Neural cell (in vitro differentiated cells): ENCODE data around the gene ZMAT5. TPM values are rescaled to one million over a fixed set of nuclear protein-coding genes. Genes with fewer than 3 reads are reported as not detected.

Experiments
- H2AFZ ChIP-seq: fragments of 200-600, 300-800 bp; sonication (generic), shearing (Covaris generic); 2 replicates; pipeline ENCODE4 v1.6.0; 2014; ENCODE audit warnings: low read depth, mild to moderate bottlenecking, antibody characterized with exemption, low read length, moderate library complexity
- H3F3A ChIP-seq: fragments of 200-600 bp; shearing (Covaris generic); 2 replicates; pipeline ENCODE4 v1.6.1; 2016; ENCODE audit warnings: mild to moderate bottlenecking, moderate library complexity, mixed read lengths, antibody characterized with exemption, low read length; ENCODE audit not compliant: insufficient read depth, poor library complexity, severe bottlenecking
- H3K27ac ChIP-seq: fragments of 200-600, 300-800 bp; sonication (generic), shearing (Covaris generic); 2 replicates; pipeline ENCODE4 v1.5.1; 2014; ENCODE audit warnings: mild to moderate bottlenecking, low read length, moderate library complexity
- H3K27me3 ChIP-seq: fragments of 300-800, 200-600 bp; sonication (generic), shearing (Covaris generic); 2 replicates; pipeline ENCODE4 v1.6.0; 2014; ENCODE audit warnings: mild to moderate bottlenecking, low read depth, low read length, moderate library complexity; ENCODE audit not compliant: insufficient read depth
- H3K36me3 ChIP-seq: fragments of 300-800, 200-600 bp; sonication (generic), shearing (Covaris generic); 2 replicates; pipeline ENCODE4 v1.5.1; 2014; ENCODE audit warnings: mild to moderate bottlenecking, antibody characterized with exemption, low read length, moderate library complexity; ENCODE audit not compliant: insufficient read depth
- H3K4me2 ChIP-seq: fragments of 300-800, 200-600 bp; sonication (generic), shearing (Covaris generic); 2 replicates; pipeline ENCODE4 v1.6.0; 2014; ENCODE audit warnings: mild to moderate bottlenecking, low read length
- H3K4me3 ChIP-seq: fragments of 300-800, 200-600 bp; sonication (generic), shearing (Covaris generic); 2 replicates; pipeline ENCODE4 v1.5.1; 2014; ENCODE audit warnings: mild to moderate bottlenecking, low read length, moderate library complexity
- H3K79me2 ChIP-seq: fragments of 200-600 bp; shearing (Covaris generic); replicated peaks from 2 replicates; pipeline ENCODE4 v1.6.0; 2014; ENCODE audit warnings: mild to moderate bottlenecking, low read length, moderate library complexity; ENCODE audit not compliant: insufficient read depth
- H3K9ac ChIP-seq: fragments of 300-800, 200-600 bp; sonication (generic), shearing (Covaris generic); 2 replicates; pipeline ENCODE4 v1.6.1; 2016; ENCODE audit warnings: mild to moderate bottlenecking, low read length, mixed read lengths
- H3K9me2 ChIP-seq: fragments of 200-600 bp; shearing (Covaris generic); 2 replicates; pipeline ENCODE4 v1.6.1; 2016; ENCODE audit warnings: mild to moderate bottlenecking, low read length, mixed read lengths; ENCODE audit not compliant: insufficient read depth
- H3K9me3 ChIP-seq: fragments of 200-600, 300-800 bp; sonication (generic), shearing (Covaris generic); 2 replicates; pipeline ENCODE4 v1.6.1; 2016; ENCODE audit warnings: mild to moderate bottlenecking, mixed run types, low read length, moderate library complexity, mixed read lengths
- H4K20me1 ChIP-seq: fragments of 200-600 bp; shearing (Covaris generic); 2 replicates; pipeline ENCODE4 v1.6.1; 2016; ENCODE audit warnings: mild to moderate bottlenecking, mixed run types; ENCODE audit not compliant: insufficient read depth
- EP300 ChIP-seq: fragments of 450-650 bp; conservative IDR thresholded peaks from 2 replicates; pipeline ENCODE4 v1.6.1; 2014; ENCODE audit warnings: antibody characterized with exemption, mild to moderate bottlenecking, moderate library complexity; ENCODE audit not compliant: poor library complexity, severe bottlenecking
- EZH2 ChIP-seq: fragments of 200-600, 300-800 bp; shearing (Covaris generic), sonication (generic); IDR thresholded peaks from 2 replicates; pipeline ENCODE4 v1.6.1; 2014; ENCODE audit warnings: antibody characterized with exemption, low read length, borderline replicate concordance, mild to moderate bottlenecking; ENCODE audit not compliant: insufficient read depth, poor library complexity, severe bottlenecking
- MXI1 ChIP-seq: fragments of 450-650 bp; conservative IDR thresholded peaks from 2 replicates; pipeline ENCODE4 v1.6.1; 2014; ENCODE audit warnings: antibody characterized with exemption, mild to moderate bottlenecking; ENCODE audit not compliant: poor library complexity, severe bottlenecking
- POLR2AphosphoS5 ChIP-seq: IDR thresholded peaks from 2 replicates; pipeline ENCODE4 v1.6.1; 2012
- RAD21 ChIP-seq: fragments of 450-650 bp; conservative IDR thresholded peaks from 2 replicates; pipeline ENCODE4 v1.6.1; 2014; ENCODE audit warnings: antibody characterized with exemption, mild to moderate bottlenecking, moderate library complexity
- SMC3 ChIP-seq: fragments of 450-650 bp; conservative IDR thresholded peaks from 2 replicates; pipeline ENCODE4 v1.6.1; 2014; ENCODE audit warnings: antibody characterized with exemption, mild to moderate bottlenecking, moderate library complexity; ENCODE audit not compliant: poor library complexity
- TAF1 ChIP-seq: IDR thresholded peaks from 2 replicates; pipeline ENCODE4 v1.6.1; 2012; ENCODE audit warnings: low read depth
- polyA plus RNA-seq: library from polyadenylated mRNA; depleted of rRNA; stranded (reverse); fragments of >200 nt; gene quantifications from 2 replicates; pipeline ENCODE4 v1.2.3, GENCODE V29; 2014
- TF ChIP-seq, protein P1 (sequence below): fragments of 450-650 bp; IDR thresholded peaks from 2 replicates; pipeline ENCODE4 v1.5.1; 2014; ENCODE audit warnings: antibody characterized with exemption, mild to moderate bottlenecking, moderate library complexity; ENCODE audit not compliant: poor library complexity, severe bottlenecking
- TF ChIP-seq, protein P2 (sequence below): IDR thresholded peaks from 2 replicates; pipeline ENCODE4 v1.6.1; 2012; ENCODE audit warnings: borderline replicate concordance

ZMAT5 gene
- polyA plus RNA-seq, 1 donor from 2014 or later: 54.9 TPM

DNA sequence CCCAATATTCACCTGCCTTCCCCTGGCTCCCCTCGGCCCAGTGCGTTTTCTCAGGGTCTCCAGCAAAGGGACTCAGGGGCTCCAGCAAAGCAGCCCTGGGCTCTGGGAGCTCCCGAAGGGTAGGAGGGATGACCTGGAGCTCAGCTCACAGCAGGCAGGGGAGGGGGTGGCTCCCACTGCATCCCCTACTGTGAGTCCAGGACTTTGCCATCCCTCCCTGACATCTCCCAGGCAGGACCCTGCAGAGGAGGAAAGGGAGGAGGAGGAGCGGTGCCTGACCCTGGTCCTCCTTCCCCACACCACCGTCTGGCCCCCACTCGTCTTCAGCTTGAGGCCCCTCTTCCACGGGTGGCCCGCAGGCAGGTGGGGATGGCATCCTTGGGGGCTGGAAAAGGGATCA, 42.0 kb downstream of the ZMAT5 start:
- Histone ChIP-seq H3K4me3 (no peak overlapping the region), H3K79me2 (no peaks in the 10 kb centered on the region), H3K27me3 (peaks cover 24% of the 10 kb centered on the region), H3K4me2 (no peak overlapping the region), H3K36me3 (no peaks in the 10 kb centered on the region), H4K20me1 (no peaks in the 10 kb centered on the region), H2AFZ (no peak overlapping the region), H3K27ac (no peak overlapping the region), H3F3A (no peaks in the 10 kb centered on the region), H3K9me2 (no peaks in the 10 kb centered on the region), H3K9ac (no peak overlapping the region), H3K9me3 (no peaks in the 10 kb centered on the region)
- no peak for TF ChIP-seq TAF1
- TF ChIP-seq SMC3: no peak
- TF ChIP-seq, protein P1, sequence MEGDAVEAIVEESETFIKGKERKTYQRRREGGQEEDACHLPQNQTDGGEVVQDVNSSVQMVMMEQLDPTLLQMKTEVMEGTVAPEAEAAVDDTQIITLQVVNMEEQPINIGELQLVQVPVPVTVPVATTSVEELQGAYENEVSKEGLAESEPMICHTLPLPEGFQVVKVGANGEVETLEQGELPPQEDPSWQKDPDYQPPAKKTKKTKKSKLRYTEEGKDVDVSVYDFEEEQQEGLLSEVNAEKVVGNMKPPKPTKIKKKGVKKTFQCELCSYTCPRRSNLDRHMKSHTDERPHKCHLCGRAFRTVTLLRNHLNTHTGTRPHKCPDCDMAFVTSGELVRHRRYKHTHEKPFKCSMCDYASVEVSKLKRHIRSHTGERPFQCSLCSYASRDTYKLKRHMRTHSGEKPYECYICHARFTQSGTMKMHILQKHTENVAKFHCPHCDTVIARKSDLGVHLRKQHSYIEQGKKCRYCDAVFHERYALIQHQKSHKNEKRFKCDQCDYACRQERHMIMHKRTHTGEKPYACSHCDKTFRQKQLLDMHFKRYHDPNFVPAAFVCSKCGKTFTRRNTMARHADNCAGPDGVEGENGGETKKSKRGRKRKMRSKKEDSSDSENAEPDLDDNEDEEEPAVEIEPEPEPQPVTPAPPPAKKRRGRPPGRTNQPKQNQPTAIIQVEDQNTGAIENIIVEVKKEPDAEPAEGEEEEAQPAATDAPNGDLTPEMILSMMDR: no peak
- TF ChIP-seq, protein P2, sequence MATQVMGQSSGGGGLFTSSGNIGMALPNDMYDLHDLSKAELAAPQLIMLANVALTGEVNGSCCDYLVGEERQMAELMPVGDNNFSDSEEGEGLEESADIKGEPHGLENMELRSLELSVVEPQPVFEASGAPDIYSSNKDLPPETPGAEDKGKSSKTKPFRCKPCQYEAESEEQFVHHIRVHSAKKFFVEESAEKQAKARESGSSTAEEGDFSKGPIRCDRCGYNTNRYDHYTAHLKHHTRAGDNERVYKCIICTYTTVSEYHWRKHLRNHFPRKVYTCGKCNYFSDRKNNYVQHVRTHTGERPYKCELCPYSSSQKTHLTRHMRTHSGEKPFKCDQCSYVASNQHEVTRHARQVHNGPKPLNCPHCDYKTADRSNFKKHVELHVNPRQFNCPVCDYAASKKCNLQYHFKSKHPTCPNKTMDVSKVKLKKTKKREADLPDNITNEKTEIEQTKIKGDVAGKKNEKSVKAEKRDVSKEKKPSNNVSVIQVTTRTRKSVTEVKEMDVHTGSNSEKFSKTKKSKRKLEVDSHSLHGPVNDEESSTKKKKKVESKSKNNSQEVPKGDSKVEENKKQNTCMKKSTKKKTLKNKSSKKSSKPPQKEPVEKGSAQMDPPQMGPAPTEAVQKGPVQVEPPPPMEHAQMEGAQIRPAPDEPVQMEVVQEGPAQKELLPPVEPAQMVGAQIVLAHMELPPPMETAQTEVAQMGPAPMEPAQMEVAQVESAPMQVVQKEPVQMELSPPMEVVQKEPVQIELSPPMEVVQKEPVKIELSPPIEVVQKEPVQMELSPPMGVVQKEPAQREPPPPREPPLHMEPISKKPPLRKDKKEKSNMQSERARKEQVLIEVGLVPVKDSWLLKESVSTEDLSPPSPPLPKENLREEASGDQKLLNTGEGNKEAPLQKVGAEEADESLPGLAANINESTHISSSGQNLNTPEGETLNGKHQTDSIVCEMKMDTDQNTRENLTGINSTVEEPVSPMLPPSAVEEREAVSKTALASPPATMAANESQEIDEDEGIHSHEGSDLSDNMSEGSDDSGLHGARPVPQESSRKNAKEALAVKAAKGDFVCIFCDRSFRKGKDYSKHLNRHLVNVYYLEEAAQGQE: no peak
- no peak for TF ChIP-seq RAD21
- TF ChIP-seq POLR2AphosphoS5: no peak
- TF ChIP-seq EZH2: no peak
- TF ChIP-seq EP300: no peak
- TF ChIP-seq MXI1: no peak

DNA sequence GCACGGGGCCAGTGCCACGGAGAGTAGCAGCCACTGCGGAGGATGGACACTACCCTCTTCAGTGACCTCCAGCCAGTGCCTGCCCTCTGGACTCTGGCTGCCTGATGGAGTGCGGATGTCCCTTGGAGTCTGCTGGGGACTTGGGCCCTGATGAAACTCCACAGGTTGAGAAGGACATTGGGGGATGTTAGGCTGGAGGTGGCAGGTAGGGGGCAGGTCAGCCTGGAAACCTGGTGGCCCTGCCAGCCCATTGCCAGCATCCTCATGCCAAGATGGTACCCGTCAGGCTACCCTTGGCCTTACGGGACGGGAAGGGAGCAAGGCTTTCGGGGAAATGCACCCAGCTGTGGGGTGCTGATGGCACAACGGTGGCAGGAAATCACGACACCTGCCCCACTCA, 43.0 kb downstream of the ZMAT5 start:
- Histone ChIP-seq H2AFZ (no peak overlapping the region), H3K27me3 (peaks cover 34% of the 10 kb centered on the region), H3K4me3 (no peak overlapping the region), H3K4me2 (no peak overlapping the region), H3K27ac (no peak overlapping the region), H3K9ac (no peak overlapping the region), H3F3A (no peaks in the 10 kb centered on the region), H3K79me2 (no peaks in the 10 kb centered on the region), H3K9me3 (no peaks in the 10 kb centered on the region), H4K20me1 (no peaks in the 10 kb centered on the region), H3K36me3 (no peaks in the 10 kb centered on the region), H3K9me2 (no peaks in the 10 kb centered on the region)
- TF ChIP-seq EP300: no peak
- no peak for TF ChIP-seq MXI1
- no peak for TF ChIP-seq SMC3
- no peak for TF ChIP-seq TAF1
- TF ChIP-seq EZH2: no peak
- TF ChIP-seq, protein P2: no peak
- TF ChIP-seq POLR2AphosphoS5: no peak
- TF ChIP-seq RAD21: no peak
- TF ChIP-seq, protein P1: no peak
